LHCN-M2 (cell line): ENCODE results near the gene RC3H2. TPM values are rescaled to one million over a fixed set of nuclear protein-coding genes. Genes with fewer than 3 reads are reported as not detected.
A peak's percentile ranks its signal among the peaks of the same experiment; 100 is the strongest.

ENCODE experiments used
- DNase-seq: peaks from one replicate; pipeline ENCODE4 v3.0.0-alpha.2; 2012; ENCODE audit warnings: low read depth
- total RNA-seq: library from RNA; depleted of rRNA; stranded (reverse); fragments of >200 nt; gene quantifications from 2 replicates; pipeline ENCODE4 v1.2.3, GENCODE V29; 2014; rRNA removed

The RC3H2 gene
- total RNA-seq, 1 experiment from 2014 or later: 43.1 TPM

DNA sequence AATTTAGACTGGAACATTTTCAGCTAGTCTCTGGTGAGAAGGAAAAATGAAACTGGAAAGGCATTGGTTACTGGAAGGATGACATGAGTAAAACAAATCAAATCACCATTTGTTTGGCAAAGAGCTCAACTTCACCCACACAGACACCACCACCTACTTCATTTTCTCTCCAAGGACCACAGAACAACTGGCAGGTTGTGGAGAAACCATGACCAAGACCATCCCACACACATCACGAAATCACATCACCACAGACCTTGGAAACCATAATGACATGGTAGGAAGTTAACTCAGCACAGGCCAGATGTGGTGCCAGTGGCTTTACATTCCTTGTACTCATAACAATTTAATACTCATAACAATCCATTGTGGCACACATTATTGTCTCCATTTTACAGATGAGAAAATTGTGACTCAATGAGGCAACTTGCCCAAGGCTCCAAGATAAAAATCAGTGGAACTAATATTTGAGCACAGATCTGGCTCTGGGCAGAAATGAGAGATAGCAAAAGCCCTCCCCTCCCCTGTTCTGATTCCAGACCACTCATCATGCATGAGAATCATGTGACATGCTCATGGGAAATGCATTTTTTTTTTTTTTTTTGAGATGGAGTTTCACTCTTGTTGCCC is 97.8 kb downstream of the RC3H2 start:
- peak; percentile 18 for DNase-seq

DNA sequence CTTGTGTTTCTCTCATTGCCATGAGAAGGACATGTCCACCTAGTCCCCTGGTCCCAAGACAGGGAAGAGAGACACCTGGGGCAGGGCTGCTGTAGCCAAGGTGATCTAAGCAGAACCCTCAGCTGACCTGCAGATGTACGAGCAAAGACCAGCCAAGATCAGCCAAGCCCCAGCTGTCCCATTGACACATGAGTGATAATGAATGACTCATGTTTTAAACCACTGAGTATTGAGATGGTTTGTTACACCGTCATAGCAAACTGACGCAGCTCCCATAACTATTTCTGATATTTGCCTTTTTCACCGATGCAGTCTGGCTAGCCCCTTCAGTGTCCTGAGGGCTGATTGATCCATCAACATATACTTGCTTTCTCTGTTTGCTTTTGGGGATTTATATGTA is 98.5 kb downstream of the RC3H2 start:
- peak; percentile 45 for DNase-seq

DNA sequence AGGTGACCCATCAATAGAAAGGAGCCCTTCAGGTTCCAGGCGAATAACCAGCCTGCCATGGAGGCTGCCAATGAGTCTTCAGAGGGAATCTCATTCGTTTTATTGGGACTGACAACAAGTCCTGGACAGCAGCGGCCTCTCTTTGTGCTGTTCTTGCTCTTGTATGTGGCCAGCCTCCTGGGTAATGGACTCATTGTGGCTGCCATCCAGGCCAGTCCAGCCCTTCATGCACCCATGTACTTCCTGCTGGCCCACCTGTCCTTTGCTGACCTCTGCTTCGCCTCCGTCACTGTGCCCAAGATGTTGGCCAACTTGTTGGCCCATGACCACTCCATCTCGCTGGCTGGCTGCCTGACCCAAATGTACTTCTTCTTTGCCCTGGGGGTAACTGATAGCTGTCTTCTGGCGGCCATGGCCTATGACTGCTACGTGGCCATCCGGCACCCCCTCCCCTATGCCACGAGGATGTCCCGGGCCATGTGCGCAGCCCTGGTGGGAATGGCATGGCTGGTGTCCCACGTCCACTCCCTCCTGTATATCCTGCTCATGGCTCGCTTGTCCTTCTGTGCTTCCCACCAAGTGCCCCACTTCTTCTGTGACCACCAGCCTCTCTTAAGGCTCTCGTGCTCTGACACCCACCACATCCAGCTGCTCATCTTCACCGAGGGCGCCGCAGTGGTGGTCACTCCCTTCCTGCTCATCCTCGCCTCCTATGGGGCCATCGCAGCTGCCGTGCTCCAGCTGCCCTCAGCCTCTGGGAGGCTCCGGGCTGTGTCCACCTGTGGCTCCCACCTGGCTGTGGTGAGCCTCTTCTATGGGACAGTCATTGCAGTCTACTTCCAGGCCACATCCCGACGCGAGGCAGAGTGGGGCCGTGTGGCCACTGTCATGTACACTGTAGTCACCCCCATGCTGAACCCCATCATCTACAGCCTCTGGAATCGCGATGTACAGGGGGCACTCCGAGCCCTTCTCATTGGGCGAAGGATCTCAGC is 104.8 kb downstream of the RC3H2 start, which contains the start of gene OR1K1:
Gene OR1K1 (plus strand): TSS at position 58 of the 995 bp plus-strand sequence. CDS start 0 bp downstream, at position 58.
- DNase-seq: no peak

DNA sequence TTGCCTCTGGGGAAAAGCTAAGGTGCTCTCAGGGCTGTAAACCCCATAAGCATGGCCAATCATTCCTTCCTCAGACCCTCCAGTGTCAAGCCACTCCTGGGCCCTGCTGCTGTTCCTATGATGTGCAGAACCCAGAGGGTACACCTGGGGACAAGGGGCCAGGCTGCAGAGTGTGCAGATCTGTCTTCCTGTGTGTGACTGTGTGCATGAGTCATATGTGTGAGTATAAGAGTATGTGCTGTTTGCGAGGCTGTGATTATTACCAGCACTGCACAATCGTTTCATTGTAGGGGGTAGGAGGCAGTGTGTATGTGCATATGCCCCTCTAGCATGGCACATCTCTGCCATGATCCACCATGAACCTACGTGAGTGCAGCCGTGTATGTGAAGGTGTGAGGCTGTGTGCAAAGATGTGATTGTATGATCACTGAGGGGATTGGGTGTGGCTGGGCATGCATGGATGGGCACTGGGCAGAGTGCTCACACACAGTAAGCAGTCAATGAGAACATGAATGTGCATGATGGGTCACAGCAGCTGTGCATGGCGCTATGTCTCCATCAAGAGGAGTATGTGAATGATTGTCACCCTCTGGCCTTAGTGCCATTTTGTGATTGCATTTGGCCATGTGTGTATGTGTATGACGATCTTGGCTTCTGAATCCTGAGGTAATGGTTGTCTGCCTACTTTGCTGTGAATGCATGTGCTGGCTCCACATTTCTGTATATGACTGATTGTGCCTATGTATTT is 107.7 kb downstream of the RC3H2 start:
- no peak for DNase-seq

Other genes starting within 250 kb of the RC3H2 start
- not detected in 2 replicates for gene OR1B1, start 247.7 kb downstream of the RC3H2 start, total RNA-seq
- not detected in 2 replicates for gene OR1L1, start 243.6 kb downstream of the RC3H2 start, total RNA-seq
- not detected in 2 replicates for gene OR1L3, start 230.2 kb downstream of the RC3H2 start, total RNA-seq
- not detected in 2 replicates for gene OR1L4, start 181.4 kb downstream of the RC3H2 start, total RNA-seq
- gene OR1L6, start 163.1 kb downstream of the RC3H2 start, total RNA-seq: not detected in 2 replicates
- gene OR5C1, start 116.4 kb downstream of the RC3H2 start, total RNA-seq: not detected in 2 replicates
- gene OR1K1, start 105.2 kb downstream of the RC3H2 start, total RNA-seq: not detected in 2 replicates
- 21.1 and 25.3 TPM in 2 replicates for gene PDCL, start 76.8 kb downstream of the RC3H2 start, total RNA-seq
- 12.0 and 14.2 TPM in 2 replicates for gene ZBTB6, start 8.0 kb upstream of the RC3H2 start, total RNA-seq
- 2.1 and 4.2 TPM in 2 replicates for gene ZBTB26, start 26.2 kb upstream of the RC3H2 start, total RNA-seq
- 22.2 and 28.8 TPM in 2 replicates for gene RABGAP1, start 35.7 kb upstream of the RC3H2 start, total RNA-seq
- gene GPR21, start 128.3 kb upstream of the RC3H2 start, total RNA-seq: 0.11 TPM in 1 of 2 replicates, not detected in the other